HG02973 (cell line): ENCODE measurements around the gene ROR1.

Source experiments
- ATAC-seq: cut with Tn5 transposase; IDR thresholded peaks from one replicate; pipeline ENCODE4 v1.9.1; 2021; ENCODE audit warnings: moderate library complexity; ENCODE audit not compliant: unreplicated experiment

Gene ROR1

DNA sequence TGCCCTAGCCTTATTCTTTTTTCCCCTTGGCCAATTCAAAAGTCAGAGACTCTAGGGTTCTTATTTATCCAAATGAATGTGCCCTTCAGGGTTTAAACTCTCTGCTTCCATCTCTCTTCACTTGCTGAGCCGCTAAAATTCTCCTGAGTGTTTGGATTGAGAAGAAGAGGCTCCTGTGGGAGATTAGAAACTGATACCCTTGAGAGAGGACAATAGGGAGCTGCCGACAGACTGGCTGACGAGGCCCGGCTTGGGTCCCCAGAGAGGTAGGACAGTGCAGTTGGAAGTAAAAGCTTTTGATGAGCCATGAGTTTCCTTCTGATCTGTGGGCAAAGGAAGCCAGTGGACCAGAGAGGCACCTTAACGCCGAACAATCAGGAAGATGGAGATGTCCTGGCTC is 388.3 kb downstream of the ROR1 start:
- ATAC-seq = no peak

DNA sequence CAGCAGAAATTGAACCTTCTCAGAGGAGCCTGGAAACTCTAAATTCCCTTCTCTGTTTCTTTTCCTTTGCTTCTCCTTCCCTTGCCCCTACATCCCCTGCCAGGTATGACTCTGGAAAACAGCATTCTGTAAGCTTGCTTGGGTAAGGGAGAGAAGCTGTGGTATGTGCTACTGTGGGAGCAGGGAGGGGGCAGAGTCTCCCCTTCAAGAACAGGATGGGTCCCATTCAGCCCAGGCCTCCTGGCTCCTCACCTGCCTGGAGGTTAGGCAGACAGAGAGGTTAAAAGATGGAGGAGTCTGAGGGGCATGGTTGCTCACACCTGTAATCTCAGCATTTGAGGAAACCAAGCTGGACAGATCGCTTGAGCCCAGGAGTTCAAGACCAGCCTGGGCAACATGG is 389.0 kb downstream of the ROR1 start:
- ATAC-seq = no peak

DNA sequence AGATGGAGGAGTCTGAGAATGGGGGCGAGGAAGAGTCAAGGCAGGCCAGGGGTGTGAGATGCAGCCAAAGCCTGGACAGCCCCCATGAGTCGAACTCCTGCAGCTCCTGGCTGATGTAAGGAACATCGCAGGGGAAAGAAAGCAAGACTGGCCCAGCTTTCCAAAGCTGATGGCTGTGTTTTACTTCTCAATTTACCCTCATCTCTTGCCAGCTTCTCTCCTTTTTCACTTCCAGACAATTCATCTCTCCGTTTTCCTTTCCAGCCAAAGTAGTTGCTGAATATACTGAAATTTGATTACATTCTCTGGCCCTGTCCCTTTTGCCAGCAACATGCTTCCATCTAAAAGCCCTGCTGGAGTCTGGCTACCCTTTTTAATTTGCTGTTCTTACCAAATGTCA is 389.6 kb downstream of the ROR1 start:
- ATAC-seq = no peak

DNA sequence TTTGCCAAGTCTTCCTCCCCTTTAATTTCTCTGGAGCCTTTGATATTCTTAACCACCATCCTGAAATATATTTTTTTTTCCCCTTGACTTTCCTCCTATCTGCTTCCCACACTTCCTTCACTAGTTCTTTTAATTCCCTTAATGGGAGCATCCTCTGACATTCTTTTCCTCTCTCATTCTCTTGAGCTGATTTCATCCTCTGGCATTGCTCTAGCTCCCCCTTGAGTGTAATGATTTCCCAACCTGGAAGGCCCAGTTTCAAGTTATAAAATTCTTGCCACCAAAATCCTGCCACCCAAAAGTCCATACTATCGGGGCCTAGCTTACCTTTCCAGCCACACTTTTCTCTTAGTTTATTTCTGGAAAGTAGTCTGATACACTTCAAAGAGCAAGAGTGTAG is 390.2 kb downstream of the ROR1 start:
- ATAC-seq = no peak

DNA sequence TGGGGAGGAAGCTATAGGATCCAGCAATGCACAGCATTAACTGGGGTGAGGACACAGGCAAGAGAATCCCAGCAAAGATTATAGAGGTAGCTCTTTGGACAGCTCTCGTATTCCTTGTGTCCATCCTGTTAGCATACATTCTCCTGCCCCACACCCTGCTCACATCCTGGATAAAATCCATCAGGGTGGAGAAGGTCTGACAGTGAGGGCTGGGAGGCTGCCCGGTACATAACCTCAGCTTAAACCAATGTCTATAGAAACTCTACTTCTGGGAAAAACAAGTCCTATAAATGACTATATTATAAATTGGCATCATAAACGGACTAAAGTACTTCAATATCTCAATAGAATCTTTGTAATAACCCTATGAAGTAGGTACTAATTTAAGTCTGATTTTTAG is 392.8 kb downstream of the ROR1 start:
- ATAC-seq = no peak

DNA sequence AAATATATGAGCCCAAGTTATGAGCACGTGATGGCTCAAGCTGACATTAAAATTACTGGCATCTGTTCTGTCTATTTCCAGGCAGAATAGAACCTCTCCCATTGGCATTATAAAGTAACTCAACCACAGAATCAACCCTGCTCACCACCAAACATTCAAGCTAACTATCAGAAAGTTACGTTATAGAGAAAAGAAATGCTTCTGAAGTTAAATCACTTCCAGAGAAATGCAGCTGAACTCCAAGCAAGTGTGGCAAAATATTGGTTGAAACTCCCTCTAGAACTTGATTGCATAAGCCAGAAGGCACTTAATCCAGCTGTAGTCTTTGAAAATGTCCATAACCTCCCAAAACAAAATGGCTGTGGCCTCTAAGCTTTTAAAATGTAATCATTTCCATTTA is 393.4 kb downstream of the ROR1 start:
- ATAC-seq = no peak

DNA sequence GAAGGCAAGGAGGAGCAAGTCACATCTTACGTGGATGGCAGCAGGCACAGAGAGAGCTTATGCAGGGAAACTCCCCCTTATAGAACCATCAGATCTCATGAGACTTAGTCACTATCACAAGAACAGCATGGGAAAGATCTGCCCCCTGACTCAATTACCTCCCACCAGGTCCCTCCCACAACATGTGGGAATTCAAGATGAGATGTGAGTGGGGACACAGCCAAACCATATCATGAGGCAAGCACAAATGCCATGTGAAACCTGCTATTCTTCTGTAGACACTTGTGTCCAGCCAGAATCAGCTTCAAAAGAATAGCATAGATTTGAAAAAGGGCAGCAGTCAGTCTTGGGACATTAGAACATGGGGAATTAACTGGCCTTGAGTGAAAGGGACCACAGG is 397.4 kb downstream of the ROR1 start:
- no peak for ATAC-seq

DNA sequence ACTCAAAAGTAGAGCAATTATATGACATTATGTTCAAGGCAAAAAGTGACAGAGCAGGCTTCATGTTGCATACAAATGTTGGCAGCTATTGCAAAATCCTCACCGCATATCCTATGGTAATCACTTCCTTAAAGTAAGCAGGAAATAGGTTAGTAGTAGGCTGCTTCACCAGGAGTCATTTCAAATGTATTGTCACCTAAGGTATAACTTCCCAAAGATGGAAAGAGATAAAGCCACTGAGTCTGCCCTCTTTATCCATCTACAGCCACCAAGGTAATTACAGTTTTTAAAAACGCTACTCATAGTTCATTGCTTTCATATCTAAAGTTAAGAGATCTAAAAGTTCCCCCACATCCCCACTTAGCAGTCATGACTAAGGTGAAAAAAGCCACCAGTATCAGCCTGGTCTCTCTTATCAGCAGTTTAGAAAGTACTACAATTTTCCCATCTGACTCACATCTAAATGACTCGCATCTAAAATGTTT is 398.0 kb downstream of the ROR1 start:
- peak; percentile 80 for ATAC-seq

DNA sequence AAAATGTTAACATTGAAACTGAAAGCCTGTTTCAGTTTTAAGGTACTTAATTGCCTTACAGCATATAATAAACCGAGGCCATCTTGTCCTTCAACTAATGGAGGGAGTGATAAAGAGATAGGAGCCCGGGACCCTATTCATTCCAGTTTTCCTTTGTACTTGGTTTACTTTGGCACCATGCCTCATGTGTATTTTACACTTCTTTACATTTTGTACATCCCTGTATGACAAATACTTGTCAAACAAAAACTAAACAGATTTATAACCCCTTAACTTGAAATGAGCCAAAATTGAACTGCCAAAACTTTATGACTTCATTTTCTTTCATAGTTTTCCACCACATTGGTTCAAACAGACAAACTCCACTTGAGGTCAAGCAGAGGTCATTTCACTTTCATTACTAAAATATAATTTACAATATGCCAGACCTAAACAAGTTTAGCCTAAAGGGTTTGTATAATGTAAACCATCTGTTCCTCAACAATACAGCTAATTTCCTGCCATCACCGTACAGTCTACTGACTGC is 398.7 kb downstream of the ROR1 start:
- ATAC-seq = peak; percentile 66

DNA sequence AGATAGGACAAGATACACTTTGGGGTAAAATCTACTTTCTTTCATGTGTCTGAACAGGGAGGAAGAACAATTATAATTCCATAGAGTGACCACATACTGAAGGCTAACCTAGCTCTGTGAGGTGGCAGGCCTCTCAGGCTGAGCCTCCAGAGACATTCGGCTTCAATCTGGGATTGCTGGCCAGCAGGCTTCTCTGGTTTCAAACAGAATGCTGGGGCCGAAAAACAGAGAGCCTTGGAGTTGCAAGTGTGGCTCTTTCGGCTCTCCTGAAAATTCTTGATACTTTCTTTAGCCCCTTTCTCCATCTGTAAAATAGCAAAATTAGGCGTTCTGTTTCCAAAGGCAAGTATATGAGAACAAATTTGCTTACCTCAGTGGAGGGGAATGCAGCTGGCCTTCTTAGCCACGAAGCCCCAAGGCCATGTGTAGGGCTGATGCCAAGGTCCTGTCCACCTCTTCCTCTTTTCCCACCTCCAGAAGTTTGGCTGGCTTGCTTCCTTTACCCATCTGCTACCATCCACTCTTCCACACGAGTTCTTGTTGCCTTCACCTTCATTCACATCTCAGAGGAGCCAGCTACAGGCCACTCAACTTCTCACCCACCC is 399.6 kb downstream of the ROR1 start:
- no peak for ATAC-seq

DNA sequence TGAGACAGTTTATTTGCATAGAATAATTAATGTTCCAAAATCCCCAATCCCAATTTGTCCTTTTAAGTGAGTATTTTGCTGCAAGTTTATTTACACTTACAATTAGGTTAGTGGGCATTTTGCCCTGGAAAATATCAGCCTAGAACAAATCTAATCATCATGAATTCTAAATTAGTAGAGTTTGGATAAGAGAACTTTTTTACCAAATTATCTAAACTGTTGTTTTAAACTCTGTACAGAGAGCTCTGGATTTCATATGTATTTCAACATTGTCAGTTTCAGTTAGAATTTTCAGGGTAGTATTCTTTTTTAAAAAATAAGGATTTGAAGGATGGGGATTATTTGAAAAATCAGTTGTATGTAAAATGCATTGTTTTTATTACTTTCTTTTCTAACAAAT is 401.8 kb downstream of the ROR1 start:
- no peak for ATAC-seq

DNA sequence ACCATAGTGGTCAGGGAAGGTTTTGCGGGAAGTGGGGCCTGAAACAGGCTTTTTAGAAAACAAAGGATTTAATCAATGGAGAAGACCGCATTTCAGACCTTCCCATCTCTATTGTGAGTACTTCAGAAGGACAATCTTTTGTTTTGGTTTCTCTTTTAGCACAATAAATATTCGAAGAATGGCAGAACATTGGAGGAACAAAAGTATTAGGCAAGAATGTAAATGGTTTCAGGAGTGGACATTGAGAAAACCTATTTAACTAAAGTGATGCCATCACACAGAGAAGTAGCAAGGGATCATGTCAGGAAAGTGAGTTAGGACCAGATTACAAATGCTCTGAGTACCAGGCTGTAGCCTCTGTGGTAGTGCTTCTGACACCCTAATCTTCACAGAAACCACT is 402.8 kb downstream of the ROR1 start:
- ATAC-seq = no peak

DNA sequence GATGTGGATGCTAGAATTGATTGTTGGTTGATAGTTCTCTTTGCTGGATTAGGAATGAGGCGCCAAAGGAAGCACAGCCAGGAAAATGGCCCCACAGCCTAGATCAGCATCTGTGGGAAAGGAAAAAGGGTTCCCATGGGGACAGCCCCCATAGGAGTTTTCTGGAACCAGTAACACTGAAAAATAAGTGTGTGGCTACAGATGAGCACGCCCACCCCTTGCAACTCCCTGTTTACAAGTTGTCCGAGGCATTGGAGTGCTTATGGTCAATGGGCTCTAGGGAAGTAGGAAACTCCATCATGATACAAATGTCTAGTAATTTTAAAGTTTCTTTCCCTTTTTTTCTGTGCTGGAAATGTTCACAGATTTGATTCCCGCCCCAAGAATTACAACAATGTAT is 405.8 kb downstream of the ROR1 start:
- ATAC-seq = no peak

DNA sequence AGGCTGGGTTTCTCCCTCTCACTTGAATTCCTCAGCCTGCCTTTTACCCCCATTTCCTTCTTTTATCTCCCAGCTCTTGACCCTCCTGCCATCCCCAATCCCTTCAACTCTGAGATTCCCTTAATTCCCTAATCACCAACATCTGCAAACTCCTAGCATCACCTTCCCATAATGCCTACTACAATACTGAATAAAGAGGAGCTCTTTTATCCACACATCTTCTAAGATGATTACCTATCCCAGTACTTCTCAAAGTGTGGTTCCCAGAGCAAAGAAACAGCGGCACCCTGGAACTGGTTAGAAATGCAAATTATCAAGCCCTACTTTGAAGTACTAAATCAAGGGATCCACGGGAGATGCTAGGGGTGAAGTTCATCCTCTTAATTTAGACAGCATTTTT is 408.4 kb downstream of the ROR1 start:
- no peak for ATAC-seq

DNA sequence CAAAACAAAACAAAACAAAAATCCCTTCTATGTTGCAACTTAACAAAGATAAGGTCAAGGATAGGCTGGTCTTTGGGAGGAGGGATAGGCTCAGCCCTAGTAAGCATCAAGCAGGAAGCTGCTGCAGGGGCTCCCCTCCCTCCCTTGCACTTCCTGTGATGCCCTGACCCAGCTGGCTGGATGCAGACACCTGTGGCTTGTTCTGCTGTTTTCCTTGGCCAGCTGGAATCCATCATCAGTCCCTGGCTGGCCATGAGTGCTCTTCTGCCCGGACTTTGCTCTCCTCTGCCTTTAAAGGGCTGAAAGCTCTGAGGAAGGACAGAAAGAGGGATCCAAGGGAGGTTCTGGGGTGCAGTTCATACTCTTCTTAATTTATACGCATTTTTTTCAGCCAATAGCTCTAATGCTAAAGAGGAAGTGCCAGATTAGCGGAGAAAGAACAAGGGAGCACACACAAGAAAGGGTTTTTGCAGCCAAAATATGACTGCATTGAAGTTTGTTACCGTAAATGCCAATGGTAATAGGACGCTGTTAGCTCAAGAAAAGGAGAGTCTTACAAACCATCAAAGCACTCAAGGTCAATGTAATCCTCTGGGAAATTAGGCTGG is 409.7 kb downstream of the ROR1 start:
- no peak for ATAC-seq

DNA sequence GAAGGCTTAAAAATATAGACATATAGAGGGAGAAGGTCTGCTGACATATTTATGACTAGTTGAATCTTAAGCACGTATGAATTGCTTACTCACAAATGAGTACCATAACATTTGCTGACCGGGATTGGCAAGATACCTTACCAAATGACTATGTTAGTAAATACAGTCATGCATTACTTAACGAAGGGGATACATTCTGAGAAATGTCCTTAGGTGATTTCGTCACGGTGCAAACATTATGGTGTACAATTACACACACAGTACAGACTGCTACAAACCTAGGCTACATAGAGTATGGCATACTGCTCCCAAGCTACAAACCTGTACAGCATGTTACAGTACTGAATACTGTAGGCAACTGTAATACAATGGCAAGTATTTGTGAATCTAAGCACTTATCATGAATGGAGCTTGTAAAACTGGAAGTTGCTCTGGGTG is 410.2 kb downstream of the ROR1 start:
- no peak for ATAC-seq

DNA sequence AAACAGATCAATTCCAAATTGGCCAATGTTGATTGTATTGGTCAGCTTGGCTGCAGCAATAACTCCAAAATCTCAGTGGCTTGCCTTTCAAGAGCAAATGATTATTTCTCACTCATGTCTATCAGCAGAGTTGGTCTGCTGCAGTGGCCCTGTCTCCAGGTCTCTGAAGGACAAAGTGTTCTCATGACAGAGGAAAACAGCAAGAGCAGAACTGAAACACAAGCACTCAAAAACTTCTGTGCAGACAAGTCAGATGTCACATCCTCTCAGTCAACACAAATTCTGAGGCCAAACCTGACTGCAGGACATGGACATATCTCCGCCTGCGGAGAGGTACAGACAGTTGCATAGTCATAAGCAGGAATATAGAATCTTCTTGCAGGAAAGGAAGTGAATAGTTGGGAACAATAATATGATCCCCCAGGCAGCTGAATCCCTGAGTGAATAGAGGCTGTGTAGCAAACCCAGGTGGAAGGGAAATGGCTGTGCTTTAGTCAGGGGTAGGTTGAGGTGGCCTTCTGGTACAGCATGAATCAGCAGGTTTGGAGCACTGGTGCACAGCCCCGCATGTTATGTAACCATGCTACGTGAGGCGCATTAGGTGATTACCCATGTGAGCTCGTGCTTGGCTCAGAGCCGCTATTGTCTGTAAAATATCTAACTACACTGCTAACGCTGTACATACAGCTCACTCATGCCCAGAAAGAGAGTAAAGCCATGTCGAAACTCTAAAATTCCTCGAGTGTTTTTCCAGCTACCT is 412.5 kb downstream of the ROR1 start:
- no peak for ATAC-seq

DNA sequence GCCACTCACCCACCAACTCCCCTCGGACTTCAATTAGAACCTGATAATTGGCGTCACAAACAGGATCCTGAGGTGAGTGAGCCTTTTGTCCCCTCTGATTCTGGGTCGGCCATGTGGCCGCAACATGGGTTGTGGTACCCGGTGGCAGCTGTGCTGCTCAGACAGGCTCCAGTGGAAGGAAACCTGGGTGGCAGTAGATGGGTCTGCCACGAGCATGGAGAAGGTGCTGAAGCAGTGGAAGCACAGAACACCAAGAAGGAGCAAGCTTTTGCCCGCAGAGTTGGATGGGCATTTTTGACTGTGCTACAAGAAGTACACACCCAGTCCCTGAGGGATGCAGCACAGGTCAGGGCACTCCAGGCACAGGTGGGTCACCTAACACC is 413.1 kb downstream of the ROR1 start:
- no peak for ATAC-seq

DNA sequence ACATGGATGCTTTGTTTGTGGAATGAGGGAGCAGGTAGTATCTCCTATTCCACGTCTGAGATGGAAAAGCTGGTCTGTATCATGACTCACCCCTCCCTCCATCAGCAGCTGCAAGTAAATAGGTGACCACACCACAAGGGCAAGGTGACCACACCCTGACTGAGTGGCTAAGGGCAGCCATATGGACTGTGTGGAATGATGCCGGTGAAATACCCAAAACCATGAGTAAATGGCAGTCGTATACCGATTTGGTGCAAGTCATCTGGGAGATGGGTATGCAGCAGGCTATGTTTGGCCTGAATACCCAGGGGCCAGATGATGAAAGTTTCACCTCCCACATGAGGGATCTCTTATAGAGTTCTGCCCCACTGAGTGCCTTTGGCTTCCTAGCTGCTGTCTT is 413.8 kb downstream of the ROR1 start:
- no peak for ATAC-seq

DNA sequence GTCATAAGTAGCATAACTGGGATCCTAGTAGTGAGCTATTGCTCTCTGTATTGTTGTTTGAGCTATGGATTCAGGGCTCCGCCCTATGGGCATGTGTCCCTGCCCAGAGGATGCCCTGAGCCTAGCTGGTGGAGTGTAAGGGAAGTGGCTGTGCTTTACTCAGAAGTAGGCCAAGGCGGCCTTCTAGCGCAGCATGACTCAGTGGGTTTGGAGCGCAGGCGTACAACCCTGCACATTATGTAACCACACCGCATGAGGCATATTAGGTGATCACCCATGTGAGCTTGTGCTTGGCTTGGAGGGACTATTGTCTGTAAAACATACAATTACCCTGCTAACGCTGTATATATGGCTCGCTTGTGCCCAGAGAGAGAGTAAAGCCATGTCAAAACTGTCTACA is 418.5 kb downstream of the ROR1 start:
- ATAC-seq = no peak

DNA sequence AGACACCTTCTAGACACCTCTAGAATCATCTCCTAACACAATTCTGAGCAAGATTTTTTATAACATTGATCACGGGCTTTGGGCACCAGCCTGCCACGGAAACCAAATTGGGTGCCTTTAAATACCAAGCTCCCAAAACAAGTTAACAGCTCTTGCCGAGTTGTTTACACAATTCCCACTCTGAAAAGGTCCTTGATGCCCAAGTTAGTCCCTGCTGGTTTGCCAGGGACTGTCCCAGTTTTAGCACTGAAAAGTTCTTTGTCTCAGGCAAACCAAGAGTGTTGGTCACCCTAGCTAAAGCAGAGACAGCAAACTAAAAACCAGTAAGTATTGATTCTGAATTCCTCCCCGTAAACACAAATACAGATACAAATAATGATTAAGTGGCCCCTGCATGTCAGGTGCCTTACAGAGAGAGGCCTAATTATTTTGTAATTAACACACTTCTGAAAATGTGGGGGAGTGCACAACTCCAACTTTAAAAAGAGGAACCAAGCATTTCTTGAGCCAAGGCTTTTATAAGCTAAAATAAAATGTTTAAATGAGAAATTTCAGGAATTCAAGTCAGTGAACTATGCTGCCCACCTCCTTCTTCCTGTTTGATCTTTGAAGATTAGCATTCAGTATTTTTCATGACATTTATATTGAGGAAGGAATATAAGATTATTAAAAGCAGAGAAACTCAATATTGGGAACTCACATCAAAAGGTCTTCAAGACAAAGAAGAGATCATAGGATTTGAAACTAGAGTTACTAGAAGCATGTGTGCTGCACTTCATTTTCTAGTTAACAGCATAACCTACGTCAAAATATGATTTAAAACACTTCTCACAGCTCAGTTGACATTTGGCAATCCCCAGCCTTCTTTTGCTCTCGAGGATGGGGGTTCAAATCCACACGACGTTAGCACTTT is 420.6 kb downstream of the ROR1 start:
- ATAC-seq = no peak
